Measurements from ENCODE around the gene RCOR3. TPM values are rescaled to one million over a fixed set of nuclear protein-coding genes. Genes with fewer than 3 reads are reported as not detected.
A peak's percentile ranks its signal among the peaks of the same experiment; 100 is the strongest.
"Not testable (repeated sequence)": the region's sequence is repeated elsewhere in the genome, so short reads cannot be mapped to it uniquely, and the experiment has no call there.

RCOR3 gene
- total and polyA plus RNA-seq, 8 donors: 19.0 to 34.6 (median 25.5) TPM

DNA sequence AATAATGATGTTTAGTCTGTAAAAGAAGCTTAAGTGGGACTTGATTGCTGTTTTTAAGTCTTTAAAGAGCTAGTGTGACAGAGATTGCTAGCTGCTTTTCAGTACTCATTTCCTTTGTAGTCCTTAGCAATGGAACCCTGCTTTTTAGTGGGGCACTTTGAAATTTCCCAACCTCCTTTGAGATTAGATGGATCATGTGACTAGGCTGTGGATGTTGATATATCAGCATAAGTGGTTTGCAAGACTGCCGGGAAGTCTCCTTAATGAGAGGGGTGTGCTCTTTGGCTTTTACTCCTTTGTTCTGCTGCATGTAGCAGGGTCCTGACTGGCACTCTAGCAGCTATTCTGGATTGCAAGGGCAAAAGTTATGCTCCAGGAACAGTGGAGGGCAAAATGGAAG, 11.2 kb upstream of the RCOR3 start:
- no peaks in the 10 kb centered on the region for H3K36me3 ChIP-seq
- no peaks in the 10 kb centered on the region for H3K27me3 ChIP-seq
- H3K27ac ChIP-seq: no peak overlapping the region
- TF ChIP-seq, protein P1, sequence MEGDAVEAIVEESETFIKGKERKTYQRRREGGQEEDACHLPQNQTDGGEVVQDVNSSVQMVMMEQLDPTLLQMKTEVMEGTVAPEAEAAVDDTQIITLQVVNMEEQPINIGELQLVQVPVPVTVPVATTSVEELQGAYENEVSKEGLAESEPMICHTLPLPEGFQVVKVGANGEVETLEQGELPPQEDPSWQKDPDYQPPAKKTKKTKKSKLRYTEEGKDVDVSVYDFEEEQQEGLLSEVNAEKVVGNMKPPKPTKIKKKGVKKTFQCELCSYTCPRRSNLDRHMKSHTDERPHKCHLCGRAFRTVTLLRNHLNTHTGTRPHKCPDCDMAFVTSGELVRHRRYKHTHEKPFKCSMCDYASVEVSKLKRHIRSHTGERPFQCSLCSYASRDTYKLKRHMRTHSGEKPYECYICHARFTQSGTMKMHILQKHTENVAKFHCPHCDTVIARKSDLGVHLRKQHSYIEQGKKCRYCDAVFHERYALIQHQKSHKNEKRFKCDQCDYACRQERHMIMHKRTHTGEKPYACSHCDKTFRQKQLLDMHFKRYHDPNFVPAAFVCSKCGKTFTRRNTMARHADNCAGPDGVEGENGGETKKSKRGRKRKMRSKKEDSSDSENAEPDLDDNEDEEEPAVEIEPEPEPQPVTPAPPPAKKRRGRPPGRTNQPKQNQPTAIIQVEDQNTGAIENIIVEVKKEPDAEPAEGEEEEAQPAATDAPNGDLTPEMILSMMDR (IDR thresholded peaks at IDR 0.05): no peak
- H3K4me3 ChIP-seq: no peak overlapping the region
- no peaks in the 10 kb centered on the region for H3K9me3 ChIP-seq
- intact Hi-C loops (cut with DNase I): no loop called here
- no peak for ATAC-seq
- no peaks in the 10 kb centered on the region for H3K4me1 ChIP-seq
- no peak for FAIRE-seq
- WGBS, 2 donors: 0% methylated on average over 1 of the region's 1 CpG
- no peak for DNase-seq

DNA sequence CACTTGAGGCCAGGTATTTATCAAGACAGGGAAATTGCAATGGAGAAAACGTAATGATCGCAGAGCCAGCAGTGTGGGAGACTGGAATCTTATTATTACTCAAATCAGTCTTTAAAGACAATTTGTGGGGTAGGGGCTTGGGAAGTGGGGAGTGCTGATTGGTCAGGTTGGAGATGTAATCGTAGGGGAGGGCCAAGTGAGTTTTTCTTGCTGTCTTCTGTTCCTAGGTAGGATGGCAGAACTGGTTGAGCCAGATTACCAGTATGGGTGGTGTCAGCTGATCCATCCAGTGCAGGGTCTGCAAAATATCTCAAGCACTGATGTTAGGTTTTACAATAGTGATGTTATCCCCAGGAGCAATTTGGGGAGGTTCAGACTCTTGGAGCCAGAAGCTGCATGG, 9.6 kb upstream of the RCOR3 start:
- FAIRE-seq; H3K4me1 ChIP-seq; H3K9me3 ChIP-seq; DNase-seq; H3K27ac ChIP-seq; H3K36me3 ChIP-seq; H3K27me3 ChIP-seq; intact Hi-C loops (cut with DNase I); H3K4me3 ChIP-seq; ATAC-seq: not testable (repeated sequence)
- WGBS, 2 donors: 85 to 91% methylated on average over 3 of the region's 3 CpGs

DNA sequence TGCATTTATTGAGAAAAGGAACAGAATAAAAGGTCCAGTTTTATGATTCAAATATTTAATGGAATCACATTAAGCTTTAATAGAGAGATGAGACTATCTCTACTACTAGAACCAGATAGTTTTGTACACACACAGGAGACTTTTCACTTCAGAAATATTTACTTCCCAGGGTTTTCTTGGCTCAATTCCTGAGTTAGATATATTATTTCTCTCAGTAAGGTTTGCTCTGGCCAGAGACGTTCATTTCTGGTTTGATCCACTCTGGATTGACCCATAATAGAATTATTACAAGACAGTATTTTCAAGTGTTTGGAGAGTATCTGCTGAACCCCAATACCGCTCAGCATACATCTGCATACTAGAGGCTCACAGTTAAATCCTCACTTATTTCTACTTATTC, 1.3 kb upstream of the RCOR3 start:
- Histone ChIP-seq H3K9me3 (no peaks in the 10 kb centered on the region), H3K4me1 (peaks cover 6 to 7% (median 7%) of the 10 kb centered on the region in 3 donors), H3K27ac (peak overlapping the region; percentile 92 to 98 (median 96)), H3K36me3 (no peaks in the 10 kb centered on the region), H3K27me3 (peaks cover 0 to 5% (median 0%) of the 10 kb centered on the region in 4 donors), H3K4me3 (peak overlapping the region; percentile 81 to 91 (median 87))
- intact Hi-C loops (cut with DNase I): no loop called here
- no peak for DNase-seq
- 1 to 3% methylated on average over 2 of the region's 2 CpGs for WGBS, 2 donors
- TF ChIP-seq, protein P1 (IDR thresholded peaks at IDR 0.05): no peak
- no peak for FAIRE-seq
- no peak for ATAC-seq

DNA sequence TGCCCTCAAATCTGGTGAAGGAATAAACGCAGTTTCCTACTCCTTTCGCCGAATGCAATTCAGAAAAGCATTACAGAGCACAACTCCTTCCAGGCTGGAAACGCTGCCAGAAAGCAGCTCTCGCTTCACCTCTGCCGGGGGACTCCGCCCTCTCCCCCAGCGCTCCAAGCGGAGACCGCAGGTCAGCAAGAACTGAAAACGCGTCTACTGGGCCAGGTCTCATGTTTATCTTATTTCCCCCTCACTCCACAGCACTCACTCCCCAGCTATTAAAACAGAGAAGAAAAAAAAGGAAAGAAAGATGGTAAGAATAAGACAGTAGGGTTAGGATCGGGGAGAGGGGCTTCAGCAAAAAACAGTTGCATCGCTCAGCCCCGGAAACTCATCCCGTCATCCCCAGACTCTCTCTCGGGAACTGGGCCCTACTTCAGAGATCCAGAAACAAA, 833 bp upstream of the RCOR3 start:
- TF ChIP-seq, protein P1 (IDR thresholded peaks at IDR 0.05): no peak
- H3K4me1 ChIP-seq: peaks cover 6 to 7% (median 7%) of the 10 kb centered on the region in 3 donors
- no peaks in the 10 kb centered on the region for H3K36me3 ChIP-seq
- 0 to 1% methylated on average over 17 of the region's 17 CpGs for WGBS, 2 donors
- peak overlapping the region; percentile 92 to 98 (median 96) for H3K27ac ChIP-seq
- peak; percentile 49 to 67 (median 60) for ATAC-seq
- peak; percentile 77 to 91 (median 84) for DNase-seq
- H3K4me3 ChIP-seq: peak overlapping the region; percentile 81 to 91 (median 87)
- intact Hi-C loops (cut with DNase I): no loop called here
- H3K27me3 ChIP-seq: peaks cover 0 to 5% (median 0%) of the 10 kb centered on the region in 4 donors
- FAIRE-seq: no peak
- no peaks in the 10 kb centered on the region for H3K9me3 ChIP-seq

DNA sequence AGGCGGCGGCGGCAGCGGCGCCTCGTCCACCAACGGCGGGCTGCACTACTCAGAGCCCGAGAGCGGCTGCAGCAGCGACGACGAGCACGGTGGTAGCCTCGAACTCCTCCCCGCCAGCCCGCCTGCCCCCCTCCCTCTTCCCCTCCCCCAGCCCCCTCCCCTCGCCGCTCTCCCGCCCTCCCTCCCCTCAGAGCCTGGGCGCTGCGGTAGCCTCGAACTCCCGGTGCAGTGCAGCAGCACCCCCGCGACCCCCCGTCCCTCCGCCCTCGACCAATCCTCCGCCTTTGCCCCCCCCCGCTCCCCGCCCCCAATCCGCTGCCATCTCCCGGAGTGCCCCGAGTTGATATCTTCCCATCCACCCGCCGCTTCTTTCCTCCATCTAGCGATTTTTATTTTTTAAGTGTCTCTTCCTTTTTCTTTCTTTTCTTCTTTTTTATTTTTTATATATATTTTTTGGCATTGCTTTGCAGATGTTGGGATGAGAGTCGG, 516 bp downstream of the RCOR3 start:
- Histone ChIP-seq H3K4me1 (peaks cover 6 to 7% (median 7%) of the 10 kb centered on the region in 3 donors), H3K27me3 (peaks cover 0 to 5% (median 0%) of the 10 kb centered on the region in 4 donors), H3K36me3 (no peaks in the 10 kb centered on the region), H3K27ac (peak overlapping the region; percentile 92 to 98 (median 96)), H3K4me3 (peak overlapping the region; percentile 81 to 91 (median 87)), H3K9me3 (no peaks in the 10 kb centered on the region)
- TF ChIP-seq, protein P1 (IDR thresholded peaks at IDR 0.05): no peak
- DNase-seq (peak in 5 of 6 donors; percentile 49 to 83 (median 71)), FAIRE-seq (no peak), ATAC-seq (peak; percentile 25 to 45 (median 35))
- 2% methylated on average over 24 to 35 of the region's 39 CpGs for WGBS, 2 donors
- intact Hi-C loops (cut with DNase I): no loop called here

Measured in pancreas (tissue), 10 donors.